K562 (cell line): ENCODE measurements around the gene OARD1. TPM values are rescaled to one million over a fixed set of nuclear protein-coding genes. Genes with fewer than 3 reads are reported as not detected.

ENCODE experiments used
- ATF1 ChIP-seq, 2 experiments: fragments of 450-650 bp in 1 of 2; IDR thresholded peaks; 2 replicates each; pipeline ENCODE4 v1.6.1; 2016; ENCODE audit warnings: missing compliant biosample characterization in 1 of 2, missing genetic modification characterization in 1 of 2
- ATF7 ChIP-seq: fragments of 450-650 bp; IDR thresholded peaks from 2 replicates; pipeline ENCODE4 v1.7.1; 2014; ENCODE audit warnings: mild to moderate bottlenecking, moderate library complexity
- CAMTA2 ChIP-seq: fragments of 250-450 bp; sonication (Bioruptor Pico); conservative IDR thresholded peaks from 2 replicates; pipeline ENCODE4 v1.5.1; 2022
- GABPA ChIP-seq: fragments of 200-800 bp; sonication (Bioruptor generic); conservative IDR thresholded peaks from 2 replicates; pipeline ENCODE4 v1.6.1; 2016; ENCODE audit warnings: low read depth, missing genetic modification characterization, missing compliant biosample characterization
- HDGF ChIP-seq: fragments of 450-650 bp; IDR thresholded peaks from 2 replicates; pipeline ENCODE4 v1.6.1; 2016
- HIVEP1 ChIP-seq: fragments of 250-450 bp; sonication (Bioruptor Pico); IDR thresholded peaks from 2 replicates; pipeline ENCODE4 v1.4.0; 2020; ENCODE audit warnings: mild to moderate bottlenecking
- MEF2D ChIP-seq: conservative IDR thresholded peaks from 2 replicates; pipeline ENCODE4 v1.6.1; 2016; ENCODE audit warnings: low read depth, missing genetic modification characterization, missing compliant biosample characterization
- NFIX ChIP-seq: fragments of 250-450 bp; sonication (Bioruptor Pico); IDR thresholded peaks from 2 replicates; pipeline ENCODE4 v1.4.0; 2020; ENCODE audit warnings: low read depth, mild to moderate bottlenecking, moderate library complexity
- PCBP1 ChIP-seq: fragments of 200-400 bp; formaldehyde crosslinking; IDR thresholded peaks from 2 replicates; pipeline ENCODE4 v1.6.1; 2018; ENCODE audit warnings: mild to moderate bottlenecking, low read depth, low read length; ENCODE audit not compliant: poor library complexity, severe bottlenecking
- SAFB2 ChIP-seq: fragments of 200-400 bp; formaldehyde crosslinking; IDR thresholded peaks from 2 replicates; pipeline ENCODE4 v1.6.1; 2018; ENCODE audit warnings: borderline replicate concordance, low read length, low read depth, moderate library complexity; ENCODE audit not compliant: severe bottlenecking
- SIN3B ChIP-seq: fragments of 450-650 bp; IDR thresholded peaks from 2 replicates; pipeline ENCODE4 v1.6.1; 2017; ENCODE audit warnings: low read depth, mild to moderate bottlenecking, moderate library complexity
- TEAD1 ChIP-seq, 2 experiments: fragments of 450-650 bp in 1 of 2; sonication (generic) in 1 of 2; formaldehyde crosslinking; IDR thresholded peaks; 2 replicates each; pipeline versions ENCODE4 v1.4.0 to v1.8.0; 2020 to 2022; ENCODE audit warnings: mild to moderate bottlenecking in 2 of 2, missing genetic modification reagents in 1 of 2
- ZBTB17 ChIP-seq: fragments of 450-650 bp; formaldehyde crosslinking; IDR thresholded peaks from 2 replicates; pipeline ENCODE4 v1.4.0; 2020; ENCODE audit warnings: mild to moderate bottlenecking
- ZNF217 ChIP-seq: sonication (generic); formaldehyde crosslinking; IDR thresholded peaks from 2 replicates; pipeline ENCODE4 v1.8.0; 2022; ENCODE audit warnings: mild to moderate bottlenecking, missing genetic modification reagents
- ZNF263 ChIP-seq: sonication (generic); formaldehyde crosslinking; IDR thresholded peaks from 2 replicates; pipeline ENCODE4 v1.8.0; 2022; ENCODE audit warnings: mild to moderate bottlenecking, missing genetic modification reagents, borderline replicate concordance
- polyA plus RNA-seq, 8 experiments: library from polyadenylated mRNA; depleted of rRNA in 4 of 8; stranded (reverse) in 5 of 8; unstranded in 3 of 8; fragments of >200 nt; fragmentation: Nextera tagmentation in 2 of 8; fragmentation: Illumina TruSeq in 1 of 8; extraction: Ambion mirVana in 2 of 8; extraction: Trizol in 1 of 8; gene quantifications; 2 replicates each; pipeline versions ENCODE4 v1.2.1 to v1.2.3, GENCODE V29; 2011 to 2014; ENCODE audit warnings: inconsistent platforms in 1 of 8, missing spikeins in 1 of 8
- total RNA-seq, 7 experiments: library from RNA; depleted of rRNA in 6 of 7; stranded (reverse); fragments of >200 nt in 6 of 7; fragmentation: Illumina TruSeq in 2 of 7; extraction: Trizol in 2 of 7; gene quantifications; 2 replicates each; pipeline versions ENCODE4 v1.2.1 to v1.2.3, GENCODE V29; 2011 to 2021; ENCODE audit warnings: low replicate concordance in 1 of 7
- TF ChIP-seq, protein P1 (sequence below), 2 experiments: IDR thresholded peaks; 2 replicates each; pipeline ENCODE4 v1.6.1; 2011; ENCODE audit warnings: borderline replicate concordance in 1 of 2, control low read depth in 1 of 2, low read depth in 1 of 2, low read length in 1 of 2, mild to moderate bottlenecking in 1 of 2, mixed read lengths in 1 of 2, moderate library complexity in 1 of 2; ENCODE audit not compliant: insufficient read depth in 1 of 2, insufficient read length in 1 of 2, poor library complexity in 1 of 2, severe bottlenecking in 1 of 2; ENCODE audit errors: extremely low read depth in 1 of 2
- TF ChIP-seq, protein P2 (sequence below): IDR thresholded peaks from 3 replicates; pipeline ENCODE4 v1.6.1; 2011; ENCODE audit warnings: borderline replicate concordance, mild to moderate bottlenecking; ENCODE audit not compliant: insufficient read length, insufficient read depth
- TF ChIP-seq, protein P3 (sequence below): IDR thresholded peaks from 2 replicates; pipeline ENCODE4 v1.6.1; 2011; ENCODE audit not compliant: insufficient read length; ENCODE audit errors: extremely low read depth
- TF ChIP-seq, protein P4 (sequence below): sonication (generic); formaldehyde crosslinking; IDR thresholded peaks from 2 replicates; pipeline ENCODE4 v1.8.0; 2022; ENCODE audit warnings: mild to moderate bottlenecking, missing genetic modification reagents, borderline replicate concordance
- TF ChIP-seq, protein P5 (sequence below): fragments of 450-650 bp; formaldehyde crosslinking; IDR thresholded peaks from 2 replicates; pipeline ENCODE4 v1.4.0; 2022; ENCODE audit warnings: missing genetic modification characterization

Gene OARD1
- total and polyA plus RNA-seq, 9 of the 15 experiments (the other 6 are each of a cell fraction or from before 2014, with no cell fraction given) = 43.4 to 88.3 (median 61.1) TPM

DNA sequence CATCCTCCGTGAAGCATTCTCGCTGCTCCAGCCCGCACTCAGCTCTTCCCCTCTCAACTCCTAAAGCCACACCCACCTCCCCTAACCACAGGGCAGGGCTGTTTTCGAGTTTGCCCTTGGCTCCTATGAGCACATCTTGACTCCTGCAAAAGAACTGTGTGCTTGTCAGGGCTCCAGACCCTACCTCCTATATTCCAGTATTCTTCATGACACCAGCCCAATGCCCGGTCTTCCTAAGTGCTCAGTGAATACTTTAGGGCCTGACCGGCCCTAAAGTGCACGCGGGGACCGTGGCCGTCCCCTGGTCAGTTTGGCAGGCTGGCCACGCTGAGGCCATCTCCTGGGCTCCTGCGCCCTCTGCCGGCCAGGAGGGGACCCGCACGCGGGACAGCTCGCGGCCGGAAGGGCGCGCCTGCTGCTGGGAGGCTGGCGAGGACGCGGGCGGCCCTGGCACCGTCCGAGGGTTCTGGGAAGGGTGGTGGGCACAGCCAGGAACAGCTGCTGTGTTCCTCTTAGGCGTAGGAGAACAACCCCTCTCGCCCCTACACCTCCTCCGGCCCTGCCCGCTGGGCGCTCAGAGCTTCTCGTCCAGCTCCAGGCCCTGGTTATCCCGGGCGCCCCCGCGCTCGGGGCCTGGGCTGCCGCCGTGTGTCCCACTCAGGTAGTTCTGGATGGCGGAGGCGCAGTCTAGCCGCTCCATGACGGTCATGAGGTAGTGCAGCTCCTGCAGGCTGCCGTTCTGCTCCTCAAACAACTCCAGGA lies 44.2 kb downstream of the OARD1 start (continued):
- TF ChIP-seq, protein P1, sequence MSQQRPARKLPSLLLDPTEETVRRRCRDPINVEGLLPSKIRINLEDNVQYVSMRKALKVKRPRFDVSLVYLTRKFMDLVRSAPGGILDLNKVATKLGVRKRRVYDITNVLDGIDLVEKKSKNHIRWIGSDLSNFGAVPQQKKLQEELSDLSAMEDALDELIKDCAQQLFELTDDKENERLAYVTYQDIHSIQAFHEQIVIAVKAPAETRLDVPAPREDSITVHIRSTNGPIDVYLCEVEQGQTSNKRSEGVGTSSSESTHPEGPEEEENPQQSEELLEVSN (IDR thresholded peaks at IDR 0.05; ENCODE audit: borderline replicate concordance in 1 of 2, extremely low read depth in 1 of 2, insufficient read depth in 1 of 2, insufficient read length in 1 of 2, low read depth in 1 of 2, low read length in 1 of 2, poor library complexity in 1 of 2, severe bottlenecking in 1 of 2) = peak; percentile 72 to 92
- TF ChIP-seq CAMTA2 (no peak), ZNF217 (CRISPR knock-in tag) (no peak), ZBTB17 (0 out of 2 replicates have a peak, but pooled peaks have one; percentile 42), SIN3B (peak; percentile 40; the same call in 1 of the 2 replicates), HDGF (no peak; the same call in 1 of the 2 replicates), NFIX (no peak), SAFB2 (no peak), GABPA (peak; percentile 58; the same call in 1 of the 2 replicates), PCBP1 (peak; percentile 72), MEF2D (no peak), ATF1 (CRISPR knock-in tag; IDR thresholded peaks at IDR 0.05) (no peak), ATF1 (tag; IDR thresholded peaks at IDR 0.05) (peak; percentile 51), TEAD1 (CRISPR knock-in tag; IDR thresholded peaks at IDR 0.05) (peak in 1 of 2 experiments; percentile 73; a peak in 1 of 4 replicates), ZNF263 (CRISPR knock-in tag) (no peak), ATF7 (peak; percentile 58), HIVEP1 (CRISPR knock-in tag) (peak; percentile 42; the same call in 1 of the 2 replicates)
- TF ChIP-seq, protein P2, sequence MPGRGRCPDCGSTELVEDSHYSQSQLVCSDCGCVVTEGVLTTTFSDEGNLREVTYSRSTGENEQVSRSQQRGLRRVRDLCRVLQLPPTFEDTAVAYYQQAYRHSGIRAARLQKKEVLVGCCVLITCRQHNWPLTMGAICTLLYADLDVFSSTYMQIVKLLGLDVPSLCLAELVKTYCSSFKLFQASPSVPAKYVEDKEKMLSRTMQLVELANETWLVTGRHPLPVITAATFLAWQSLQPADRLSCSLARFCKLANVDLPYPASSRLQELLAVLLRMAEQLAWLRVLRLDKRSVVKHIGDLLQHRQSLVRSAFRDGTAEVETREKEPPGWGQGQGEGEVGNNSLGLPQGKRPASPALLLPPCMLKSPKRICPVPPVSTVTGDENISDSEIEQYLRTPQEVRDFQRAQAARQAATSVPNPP = no peak
- TF ChIP-seq, protein P3, sequence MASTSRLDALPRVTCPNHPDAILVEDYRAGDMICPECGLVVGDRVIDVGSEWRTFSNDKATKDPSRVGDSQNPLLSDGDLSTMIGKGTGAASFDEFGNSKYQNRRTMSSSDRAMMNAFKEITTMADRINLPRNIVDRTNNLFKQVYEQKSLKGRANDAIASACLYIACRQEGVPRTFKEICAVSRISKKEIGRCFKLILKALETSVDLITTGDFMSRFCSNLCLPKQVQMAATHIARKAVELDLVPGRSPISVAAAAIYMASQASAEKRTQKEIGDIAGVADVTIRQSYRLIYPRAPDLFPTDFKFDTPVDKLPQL = no peak
- TF ChIP-seq, protein P4, sequence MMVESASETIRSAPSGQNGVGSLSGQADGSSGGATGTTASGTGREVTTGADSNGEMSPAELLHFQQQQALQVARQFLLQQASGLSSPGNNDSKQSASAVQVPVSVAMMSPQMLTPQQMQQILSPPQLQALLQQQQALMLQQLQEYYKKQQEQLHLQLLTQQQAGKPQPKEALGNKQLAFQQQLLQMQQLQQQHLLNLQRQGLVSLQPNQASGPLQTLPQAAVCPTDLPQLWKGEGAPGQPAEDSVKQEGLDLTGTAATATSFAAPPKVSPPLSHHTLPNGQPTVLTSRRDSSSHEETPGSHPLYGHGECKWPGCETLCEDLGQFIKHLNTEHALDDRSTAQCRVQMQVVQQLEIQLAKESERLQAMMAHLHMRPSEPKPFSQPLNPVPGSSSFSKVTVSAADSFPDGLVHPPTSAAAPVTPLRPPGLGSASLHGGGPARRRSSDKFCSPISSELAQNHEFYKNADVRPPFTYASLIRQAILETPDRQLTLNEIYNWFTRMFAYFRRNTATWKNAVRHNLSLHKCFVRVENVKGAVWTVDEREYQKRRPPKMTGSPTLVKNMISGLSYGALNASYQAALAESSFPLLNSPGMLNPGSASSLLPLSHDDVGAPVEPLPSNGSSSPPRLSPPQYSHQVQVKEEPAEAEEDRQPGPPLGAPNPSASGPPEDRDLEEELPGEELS (CRISPR knock-in tag) = no peak
- TF ChIP-seq, protein P5, sequence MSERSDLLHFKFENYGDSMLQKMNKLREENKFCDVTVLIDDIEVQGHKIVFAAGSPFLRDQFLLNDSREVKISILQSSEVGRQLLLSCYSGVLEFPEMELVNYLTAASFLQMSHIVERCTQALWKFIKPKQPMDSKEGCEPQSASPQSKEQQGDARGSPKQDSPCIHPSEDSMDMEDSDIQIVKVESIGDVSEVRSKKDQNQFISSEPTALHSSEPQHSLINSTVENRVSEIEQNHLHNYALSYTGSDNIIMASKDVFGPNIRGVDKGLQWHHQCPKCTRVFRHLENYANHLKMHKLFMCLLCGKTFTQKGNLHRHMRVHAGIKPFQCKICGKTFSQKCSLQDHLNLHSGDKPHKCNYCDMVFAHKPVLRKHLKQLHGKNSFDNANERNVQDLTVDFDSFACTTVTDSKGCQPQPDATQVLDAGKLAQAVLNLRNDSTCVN (CRISPR knock-in tag) = no peak; the same call in 1 of the 2 replicates
